Measurements from ENCODE around the gene MUS81.
A peak's percentile ranks its signal among the peaks of the same experiment; 100 is the strongest.

MUS81 gene

GRCh38 chr11:65899356-65900124 is 39.3 kb downstream of the MUS81 start:
- H3K9me3 ChIP-seq (replicated peaks; ENCODE audit: insufficient read depth, low read length): no peaks in the 10 kb centered on the region
- H3K9ac ChIP-seq (ENCODE audit: low read length): peak overlapping the region; percentile 58; the same call in 1 of the 2 replicates
- H3K4me1 ChIP-seq (ENCODE audit: low read length): peaks cover 26% of the 10 kb centered on the region
- peaks cover 13% of the 10 kb centered on the region; the same call in 1 of the 2 replicates for H3F3A ChIP-seq (ENCODE audit: insufficient read depth, low read length)
- H3K79me2 ChIP-seq (ENCODE audit: low read length): no peaks in the 10 kb centered on the region
- H4K20me1 ChIP-seq (ENCODE audit: insufficient read depth, low read length): no peaks in the 10 kb centered on the region
- no peak overlapping the region for H3K27ac ChIP-seq (ENCODE audit: low read length)
- no peak for TF ChIP-seq EZH2phosphoT487 (IDR thresholded peaks at IDR 0.05; ENCODE audit: low read length)
- TF ChIP-seq EZH2 (optimal IDR thresholded peaks at IDR 0.05; ENCODE audit: low read depth, low read length): no peak
- no peak for TF ChIP-seq CTCF (IDR thresholded peaks at IDR 0.05; ENCODE audit: low read length)
- H3K27me3 ChIP-seq (replicated peaks; ENCODE audit: insufficient read depth, low read length): peaks cover 11% of the 10 kb centered on the region
- H3K4me2 ChIP-seq (ENCODE audit: low read depth, low read length): peak overlapping the region; percentile 76
- H3K9me2 ChIP-seq (replicated peaks; ENCODE audit: insufficient read depth, low read length): no peaks in the 10 kb centered on the region
- no peak for DNase-seq
- no peaks in the 10 kb centered on the region for H3K36me3 ChIP-seq (replicated peaks; ENCODE audit: insufficient read depth, low read length)
- no peak overlapping the region for H2AFZ ChIP-seq (ENCODE audit: low read length)
- H3K4me3 ChIP-seq (ENCODE audit: low read length): peak overlapping the region; percentile 59

DNA sequence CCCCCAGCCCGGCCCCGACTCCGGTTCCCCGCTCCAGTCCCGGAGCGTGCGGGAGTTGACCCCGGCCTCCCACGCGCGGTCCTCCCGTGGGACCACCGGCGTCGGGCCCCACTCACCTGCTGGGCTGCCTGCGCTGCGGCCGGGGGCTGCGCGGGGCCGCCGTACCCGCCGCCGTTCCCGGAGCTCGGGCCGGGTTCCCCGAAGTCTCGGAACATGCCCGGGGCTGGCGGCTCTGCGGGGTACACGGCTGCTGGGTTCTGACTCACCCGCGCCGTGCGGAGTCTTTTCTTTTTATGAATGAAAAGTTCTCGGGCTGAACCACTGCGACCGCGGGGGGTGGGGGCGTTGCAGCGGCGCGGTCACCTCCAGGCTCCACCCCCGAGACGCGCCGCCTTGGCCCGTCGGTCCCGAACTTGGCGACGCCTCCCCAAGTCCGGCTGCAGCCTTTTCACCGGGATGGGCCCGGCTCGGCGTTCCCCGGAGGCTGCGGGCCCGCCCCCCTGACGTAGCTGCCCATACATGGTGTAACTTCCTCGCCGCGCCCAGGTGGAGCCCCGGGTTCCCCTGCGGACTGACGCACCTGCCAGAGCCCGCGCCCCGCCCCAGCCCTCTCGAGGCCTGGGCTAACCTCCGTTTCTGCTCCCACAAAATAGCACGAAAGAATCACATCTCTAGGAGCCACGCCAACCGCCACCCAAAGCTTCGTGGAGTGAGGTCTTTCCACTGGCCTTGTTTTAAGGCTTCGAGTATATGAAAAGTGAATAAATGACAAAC is 40.1 kb downstream of the MUS81 start, which contains the start of gene FOSL1:
FOSL1 (minus strand) TSS at position 264 of the 774 bp plus-strand sequence; CDS start at position 215, 49 bp downstream.
- no peak within 1 kb of the TSS for H3K27ac ChIP-seq (ENCODE audit: low read length)
- peaks cover 26% of the 10 kb centered on the region for H3K4me1 ChIP-seq (ENCODE audit: low read length)
- DNase-seq: peak; percentile 90
- H3F3A ChIP-seq (ENCODE audit: insufficient read depth, low read length): peaks cover 13% of the 10 kb centered on the region; the same call in 1 of the 2 replicates
- H3K36me3 ChIP-seq (replicated peaks; ENCODE audit: insufficient read depth, low read length): no peaks in the 10 kb centered on the region
- peaks cover 11% of the 10 kb centered on the region for H3K27me3 ChIP-seq (replicated peaks; ENCODE audit: insufficient read depth, low read length)
- no peaks in the 10 kb centered on the region for H3K9me2 ChIP-seq (replicated peaks; ENCODE audit: insufficient read depth, low read length)
- TF ChIP-seq CTCF (IDR thresholded peaks at IDR 0.05; ENCODE audit: low read length) (no peak), EZH2 (optimal IDR thresholded peaks at IDR 0.05; ENCODE audit: low read depth, low read length) (no peak), EZH2phosphoT487 (IDR thresholded peaks at IDR 0.05; ENCODE audit: low read length) (no peak)
- peak within 1 kb of the TSS; percentile 59 for H3K4me3 ChIP-seq (ENCODE audit: low read length)
- H3K9me3 ChIP-seq (replicated peaks; ENCODE audit: insufficient read depth, low read length): no peaks in the 10 kb centered on the region
- peak within 1 kb of the TSS; percentile 58; the same call in 1 of the 2 replicates for H3K9ac ChIP-seq (ENCODE audit: low read length)
- peak within 1 kb of the TSS; percentile 26 for H2AFZ ChIP-seq (ENCODE audit: low read length)
- H3K79me2 ChIP-seq (ENCODE audit: low read length): no peaks in the 10 kb centered on the region
- no peaks in the 10 kb centered on the region for H4K20me1 ChIP-seq (ENCODE audit: insufficient read depth, low read length)
- H3K4me2 ChIP-seq (ENCODE audit: low read depth, low read length): peak within 1 kb of the TSS; percentile 76

DNA sequence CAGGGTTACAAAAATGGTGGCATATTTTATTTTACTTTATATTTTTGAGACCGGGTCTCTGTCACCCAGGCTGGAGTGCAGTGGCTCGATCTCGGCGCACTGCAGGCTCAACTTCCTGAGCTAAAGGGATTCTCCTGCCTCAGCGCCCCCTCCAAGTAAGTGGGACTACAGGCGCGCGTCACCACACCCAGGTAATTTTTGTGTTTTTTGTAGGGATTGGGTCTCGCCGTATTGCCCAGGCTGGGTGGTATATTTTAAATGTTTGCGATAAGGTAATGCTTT is 40.6 kb downstream of the MUS81 start:
- no peaks in the 10 kb centered on the region for H3K79me2 ChIP-seq (ENCODE audit: low read length)
- peaks cover 11% of the 10 kb centered on the region for H3K27me3 ChIP-seq (replicated peaks; ENCODE audit: insufficient read depth, low read length)
- no peaks in the 10 kb centered on the region for H4K20me1 ChIP-seq (ENCODE audit: insufficient read depth, low read length)
- H3K36me3 ChIP-seq (replicated peaks; ENCODE audit: insufficient read depth, low read length): no peaks in the 10 kb centered on the region
- H3F3A ChIP-seq (ENCODE audit: insufficient read depth, low read length): peaks cover 13% of the 10 kb centered on the region; the same call in 1 of the 2 replicates
- no peaks in the 10 kb centered on the region for H3K9me2 ChIP-seq (replicated peaks; ENCODE audit: insufficient read depth, low read length)
- peak overlapping the region; percentile 59; the same call in 1 of the 2 replicates for H3K4me3 ChIP-seq (ENCODE audit: low read length)
- peaks cover 26% of the 10 kb centered on the region for H3K4me1 ChIP-seq (ENCODE audit: low read length)
- H3K4me2 ChIP-seq (ENCODE audit: low read depth, low read length): peak overlapping the region; percentile 76; the same call in 1 of the 2 replicates
- no peak for DNase-seq
- TF ChIP-seq CTCF (IDR thresholded peaks at IDR 0.05; ENCODE audit: low read length) (no peak), EZH2phosphoT487 (IDR thresholded peaks at IDR 0.05; ENCODE audit: low read length) (no peak), EZH2 (optimal IDR thresholded peaks at IDR 0.05; ENCODE audit: low read depth, low read length) (no peak)
- H3K9ac ChIP-seq (ENCODE audit: low read length): no peak overlapping the region
- H3K27ac ChIP-seq (ENCODE audit: low read length): no peak overlapping the region
- no peaks in the 10 kb centered on the region for H3K9me3 ChIP-seq (replicated peaks; ENCODE audit: insufficient read depth, low read length)
- H2AFZ ChIP-seq (ENCODE audit: low read length): no peak overlapping the region
